Epithelial cell of proximal tubule (primary cell): ENCODE measurements around the gene SCARB1. TPM values are rescaled to one million over a fixed set of nuclear protein-coding genes. Genes with fewer than 3 reads are reported as not detected.
"Not testable (repeated sequence)": the region's sequence is repeated elsewhere in the genome, so short reads cannot be mapped to it uniquely, and the experiment has no call there.

Experiments
- DNase-seq: peaks from one replicate; pipeline ENCODE4 v3.0.0-alpha.2; 2011; ENCODE audit warnings: low read depth
- H3K4me3 ChIP-seq: 2 replicates; pipeline ENCODE4 v1.5.1; 2011; ENCODE audit warnings: low read depth, mild to moderate bottlenecking, low read length
- CTCF ChIP-seq: conservative IDR thresholded peaks from 2 replicates; pipeline ENCODE4 v1.5.1; 2012; ENCODE audit warnings: low read depth, mild to moderate bottlenecking, low read length
- total RNA-seq: library from RNA; depleted of rRNA; stranded (reverse); fragments of >200 nt; gene quantifications from 2 replicates; pipeline ENCODE4 v1.2.3, GENCODE V29; 2015

SCARB1 gene
- total RNA-seq, result 21.9 and 72.8 TPM in 2 replicates

- DNase-seq, result no peak
- TF ChIP-seq CTCF, result no peak
- peak within 1 kb of the TSS; percentile 72 for H3K4me3 ChIP-seq
Measured at GRCh38 chr12:124863416-124864325, at the start of gene SCARB1. TSS of gene SCARB1 (minus strand) at chr12:124863864. CDS start at chr12:124863720, 144 bp downstream.

- peak overlapping the region; percentile 89 for H3K4me3 ChIP-seq
- DNase-seq, result not testable (repeated sequence)
Measured at GRCh38 chr12:124912529-124913287, 49.0 kb upstream of the SCARB1 start.

GRCh38 chr12:124911521-124911920, 47.9 kb upstream of the SCARB1 start:
- peak overlapping the region; percentile 60 for H3K4me3 ChIP-seq
- not testable (repeated sequence) for DNase-seq

- DNase-seq, result no peak
- peak overlapping the region; percentile 60 for H3K4me3 ChIP-seq
- TF ChIP-seq CTCF, result no peak
Measured at GRCh38 chr12:124910561-124911478, 47.2 kb upstream of the SCARB1 start.

- peak; percentile 61 for DNase-seq
- TF ChIP-seq CTCF, result no peak
- peak overlapping the region; percentile 60 for H3K4me3 ChIP-seq
Measured at GRCh38 chr12:124909831-124910560, 46.3 kb upstream of the SCARB1 start.

GRCh38 chr12:124906606-124907261, 43.1 kb upstream of the SCARB1 start:
- H3K4me3 ChIP-seq, result no peak overlapping the region
- peak; percentile 86 for DNase-seq
- TF ChIP-seq CTCF, result peak; percentile 100
